H1 (cell line): ENCODE data around the gene ADGRL2.

Source experiments
- ASH2L ChIP-seq: fragments of 200-600, 300-600 bp; sonication (generic); IDR thresholded peaks from one replicate; pipeline ENCODE4 v1.7.1; 2017; ENCODE audit warnings: low read length
- EZH2 ChIP-seq: fragments of 200-600 bp; sonication (generic); IDR thresholded peaks from 2 replicates; pipeline ENCODE4 v1.7.1; 2012; ENCODE audit warnings: low read depth, mild to moderate bottlenecking, moderate library complexity, low read length, inconsistent platforms; ENCODE audit not compliant: severe bottlenecking
- HDAC6 ChIP-seq: IDR thresholded peaks from one replicate; pipeline ENCODE4 v1.7.1; 2012; ENCODE audit warnings: low read depth, mild to moderate bottlenecking, inconsistent platforms, low read length, moderate library complexity
- RAD21 ChIP-seq, 2 experiments: IDR thresholded peaks in 1 of 2; conservative IDR thresholded peaks in 1 of 2; 2 replicates each; pipeline ENCODE4 v1.6.1; 2011; ENCODE audit warnings: low read depth in 2 of 2, low read length in 2 of 2, improper control_type of control experiment in 1 of 2, inconsistent platforms in 1 of 2, mild to moderate bottlenecking in 1 of 2, moderate library complexity in 1 of 2
- SP2 ChIP-seq: IDR thresholded peaks from 2 replicates; pipeline ENCODE4 v1.6.1; 2012; ENCODE audit warnings: mild to moderate bottlenecking, low read length, inconsistent platforms
- SUZ12 ChIP-seq: fragments of 200-600 bp; sonication (generic); IDR thresholded peaks from 2 replicates; pipeline ENCODE4 v1.6.1; 2012; ENCODE audit warnings: mild to moderate bottlenecking, inconsistent platforms, low read length, moderate library complexity, mixed read lengths

DNA sequence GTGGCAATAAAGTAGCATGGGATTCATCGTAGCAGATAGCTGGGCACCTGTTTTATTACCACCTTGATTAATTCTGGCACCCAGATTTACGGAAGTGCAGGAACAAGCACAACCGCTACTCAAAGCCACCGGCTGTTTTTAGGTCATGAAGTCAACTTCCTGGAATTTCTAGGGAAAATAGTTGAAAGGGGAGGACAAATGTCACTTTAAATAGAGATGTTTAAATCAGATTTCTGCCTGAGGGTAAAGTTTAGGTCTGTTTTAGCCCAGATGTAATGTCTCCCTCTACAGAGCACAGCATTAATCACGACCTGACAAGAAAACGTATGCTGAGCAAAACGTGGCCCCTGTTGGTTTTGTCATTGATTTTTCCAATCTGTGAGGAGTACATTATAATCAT is 8.0 kb downstream of the ADGRL2 start:
- TF ChIP-seq SUZ12 (no peak), EZH2 (no peak), ASH2L (no peak), RAD21 (IDR thresholded peaks at IDR 0.05 in 1 of 2, conservative IDR thresholded peaks at IDR 0.05 in 1 of 2; ENCODE audit: low read depth in 2 of 2, low read length in 2 of 2) (peak; percentile 46 to 56; a peak in 3 of 4 replicates), HDAC6 (no peak), SP2 (no peak)
